Liver (tissue), 9 donors: ENCODE measurements around the gene PPP1R26. TPM values are rescaled to one million over a fixed set of nuclear protein-coding genes. Genes with fewer than 3 reads are reported as not detected.
"Not testable (repeated sequence)": the region's sequence is repeated elsewhere in the genome, so short reads cannot be mapped to it uniquely, and the experiment has no call there.

Experiments used
- DNase-seq: peaks from one replicate; pipeline ENCODE4 v3.0.0-alpha.2; 2017; ENCODE audit warnings: low spot score
- H3K27ac ChIP-seq, 2 donors: one replicate each; pipeline ENCODE4 v1.7.0; 2013; ENCODE audit warnings: inconsistent platforms in 2 of 2, low read length in 2 of 2, control low read depth in 1 of 2, low read depth in 1 of 2, mild to moderate bottlenecking in 1 of 2
- H3K27me3 ChIP-seq, 4 donors: one replicate each; pipeline versions ENCODE4 v1.6.1 to v1.7.0; 2013; ENCODE audit warnings: low read length in 3 of 4, inconsistent platforms in 1 of 4, mild to moderate bottlenecking in 1 of 4, moderate library complexity in 1 of 4; ENCODE audit not compliant: control insufficient read depth in 4 of 4, insufficient read depth in 4 of 4
- H3K36me3 ChIP-seq, 4 donors: one replicate each; pipeline versions ENCODE4 v1.6.1 to v1.7.0; 2013; ENCODE audit warnings: low read length in 3 of 4, mild to moderate bottlenecking in 3 of 4, low read depth in 1 of 4, moderate library complexity in 1 of 4; ENCODE audit not compliant: control insufficient read depth in 4 of 4, insufficient read depth in 3 of 4
- H3K4me1 ChIP-seq, 4 donors: one replicate each; pipeline versions ENCODE4 v1.6.1 to v1.7.0; 2013; ENCODE audit warnings: low read length in 3 of 4, mild to moderate bottlenecking in 3 of 4, moderate library complexity in 1 of 4; ENCODE audit not compliant: control insufficient read depth in 4 of 4, insufficient read depth in 4 of 4
- H3K4me3 ChIP-seq, 3 donors: one replicate each; pipeline versions ENCODE4 v1.6.1 to v1.7.0; 2013; ENCODE audit warnings: low read length in 3 of 3, control low read depth in 1 of 3, low read depth in 1 of 3, mild to moderate bottlenecking in 1 of 3
- H3K9ac ChIP-seq, 2 donors: one replicate each; pipeline ENCODE4 v1.7.0; 2013; ENCODE audit warnings: low read length in 2 of 2, mild to moderate bottlenecking in 2 of 2, moderate library complexity in 2 of 2, control low read depth in 1 of 2, low read depth in 1 of 2
- H3K9me3 ChIP-seq, 4 donors: one replicate each; pipeline versions ENCODE4 v1.6.1 to v1.7.0; 2013; ENCODE audit warnings: low read length in 3 of 4; ENCODE audit not compliant: control insufficient read depth in 4 of 4
- CTCF ChIP-seq: fragments of 150-350 bp; IDR thresholded peaks from 2 replicates; pipeline ENCODE4 v1.5.1; 2017; ENCODE audit warnings: improper control_type of control experiment, low read depth, low read length; ENCODE audit not compliant: missing input control
- EGR1 ChIP-seq, 2 donors: IDR thresholded peaks; 2 replicates each; pipeline ENCODE4 v1.6.1; 2016 to 2018; ENCODE audit warnings: antibody characterized with exemption in 2 of 2, low read depth in 2 of 2
- FOXA1 ChIP-seq: IDR thresholded peaks from 2 replicates; pipeline ENCODE4 v1.6.1; 2016; ENCODE audit warnings: antibody characterized with exemption
- FOXA2 ChIP-seq: IDR thresholded peaks from 2 replicates; pipeline ENCODE4 v1.6.1; 2016; ENCODE audit warnings: antibody characterized with exemption
- GABPA ChIP-seq, 2 donors: IDR thresholded peaks in 1 of 2; conservative IDR thresholded peaks in 1 of 2; 2 replicates each; pipeline ENCODE4 v1.6.1; 2016; ENCODE audit warnings: antibody characterized with exemption in 2 of 2, mild to moderate bottlenecking in 1 of 2, moderate library complexity in 1 of 2
- HNF4G ChIP-seq: IDR thresholded peaks from 2 replicates; pipeline ENCODE4 v1.6.1; 2016; ENCODE audit warnings: antibody characterized with exemption
- JUND ChIP-seq, 2 donors: IDR thresholded peaks; 2 replicates each; pipeline ENCODE4 v1.6.1; 2016; ENCODE audit warnings: antibody characterized with exemption in 2 of 2
- MAX ChIP-seq: IDR thresholded peaks from 2 replicates; pipeline ENCODE4 v1.6.1; 2016; ENCODE audit warnings: antibody characterized with exemption
- NR2F2 ChIP-seq: IDR thresholded peaks from 2 replicates; pipeline ENCODE4 v1.6.1; 2016; ENCODE audit warnings: antibody characterized with exemption
- RXRA ChIP-seq, 2 donors: IDR thresholded peaks; 2 replicates each; pipeline ENCODE4 v1.6.1; 2017 to 2018; ENCODE audit warnings: antibody characterized with exemption in 2 of 2, mild to moderate bottlenecking in 1 of 2
- SP1 ChIP-seq: IDR thresholded peaks from 2 replicates; pipeline ENCODE4 v1.6.1; 2018; ENCODE audit warnings: antibody characterized with exemption, mild to moderate bottlenecking
- TAF1 ChIP-seq: conservative IDR thresholded peaks from 2 replicates; pipeline ENCODE4 v1.6.1; 2016; ENCODE audit warnings: antibody characterized with exemption, mild to moderate bottlenecking
- ZBTB33 ChIP-seq: IDR thresholded peaks from 2 replicates; pipeline ENCODE4 v1.6.1; 2016; ENCODE audit warnings: antibody characterized with exemption
- WGBS: extraction: QIAGEN DNeasy Blood & Tissue Kit; methylation state at CpG from one replicate; pipeline ENCODE4 v1.1.7; 2013; 5-methylcytosine and 5-hydroxymethylcytosine counted together
- polyA plus RNA-seq, 2 donors: library from polyadenylated mRNA; stranded (reverse) in 1 of 2; unstranded in 1 of 2; fragments of 200-250 nt in 1 of 2; fragments of >200 nt in 1 of 2; fragmentation: Nextera tagmentation in 1 of 2; extraction: Ambion mirVana in 1 of 2; gene quantifications; one replicate each; pipeline versions ENCODE4 v1.2.1 to v1.2.3, GENCODE V29; 2013 to 2015
- total RNA-seq, 2 donors: library from RNA; depleted of rRNA; stranded (reverse); fragments of >200 nt; gene quantifications; one replicate each; pipeline ENCODE4 v1.2.3, GENCODE V29; 2014
- TF ChIP-seq, protein P1 (sequence below): IDR thresholded peaks from 2 replicates; pipeline ENCODE4 v1.6.1; 2016; ENCODE audit warnings: antibody characterized with exemption
- TF ChIP-seq, protein P2 (sequence below): IDR thresholded peaks from 2 replicates; pipeline ENCODE4 v1.6.1; 2016; ENCODE audit warnings: antibody characterized with exemption, mild to moderate bottlenecking
- donor health status: healthy.
- donor health status: healthy.
- donor health status: healthy.
- donor health status: healthy.
- donor health status: healthy.

Gene PPP1R26
- total and polyA plus RNA-seq, 4 donors: 1.5 to 9.5 (median 4.2) TPM

DNA sequence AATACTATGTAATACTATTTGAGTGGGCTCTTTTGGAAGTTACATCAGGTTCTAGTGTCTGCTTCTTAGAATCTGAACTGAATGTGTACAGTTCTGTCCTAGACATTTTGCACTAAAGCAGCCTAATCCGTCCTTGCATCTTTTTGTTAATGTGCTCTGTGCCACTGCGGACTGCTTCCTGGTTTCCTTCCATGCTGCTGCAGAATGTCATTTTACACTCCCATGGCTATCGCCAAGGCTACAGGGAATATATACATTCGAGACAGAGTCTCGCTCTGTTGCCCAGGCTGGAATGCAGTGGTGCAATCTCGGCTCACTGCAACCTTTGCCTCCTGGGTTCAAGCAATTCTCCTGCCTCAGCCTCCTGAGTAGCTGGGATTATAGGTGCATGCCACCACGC, 27.7 kb upstream of the PPP1R26 start:
- WGBS: 92% methylated on average over 7 of the region's 7 CpGs
- H3K9ac ChIP-seq, H3K36me3 ChIP-seq, DNase-seq, H3K9me3 ChIP-seq, H3K27me3 ChIP-seq, H3K4me3 ChIP-seq, H3K27ac ChIP-seq, H3K4me1 ChIP-seq: not testable (repeated sequence)

- DNase-seq: no peak
- Histone ChIP-seq H3K27ac (no peak overlapping the region), H3K4me1 (no peaks in the 10 kb centered on the region), H3K36me3 (no peaks in the 10 kb centered on the region), H3K9me3 (peaks cover 0 to 2% (median 0%) of the 10 kb centered on the region in 4 donors), H3K9ac (no peak overlapping the region), H3K27me3 (no peaks in the 10 kb centered on the region), H3K4me3 (no peak overlapping the region)
- TF ChIP-seq NR2F2: no peak
- TF ChIP-seq HNF4G: no peak
- no peak for TF ChIP-seq GABPA (IDR thresholded peaks at IDR 0.05 in 1 of 2, conservative IDR thresholded peaks at IDR 0.05 in 1 of 2)
- no peak for TF ChIP-seq ZBTB33
- TF ChIP-seq MAX: no peak
- no peak for TF ChIP-seq FOXA1
- TF ChIP-seq, protein P1, sequence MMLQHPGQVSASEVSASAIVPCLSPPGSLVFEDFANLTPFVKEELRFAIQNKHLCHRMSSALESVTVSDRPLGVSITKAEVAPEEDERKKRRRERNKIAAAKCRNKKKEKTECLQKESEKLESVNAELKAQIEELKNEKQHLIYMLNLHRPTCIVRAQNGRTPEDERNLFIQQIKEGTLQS: no peak
- TF ChIP-seq JUND (IDR thresholded peaks at IDR 0.05): no peak
- TF ChIP-seq, protein P2, sequence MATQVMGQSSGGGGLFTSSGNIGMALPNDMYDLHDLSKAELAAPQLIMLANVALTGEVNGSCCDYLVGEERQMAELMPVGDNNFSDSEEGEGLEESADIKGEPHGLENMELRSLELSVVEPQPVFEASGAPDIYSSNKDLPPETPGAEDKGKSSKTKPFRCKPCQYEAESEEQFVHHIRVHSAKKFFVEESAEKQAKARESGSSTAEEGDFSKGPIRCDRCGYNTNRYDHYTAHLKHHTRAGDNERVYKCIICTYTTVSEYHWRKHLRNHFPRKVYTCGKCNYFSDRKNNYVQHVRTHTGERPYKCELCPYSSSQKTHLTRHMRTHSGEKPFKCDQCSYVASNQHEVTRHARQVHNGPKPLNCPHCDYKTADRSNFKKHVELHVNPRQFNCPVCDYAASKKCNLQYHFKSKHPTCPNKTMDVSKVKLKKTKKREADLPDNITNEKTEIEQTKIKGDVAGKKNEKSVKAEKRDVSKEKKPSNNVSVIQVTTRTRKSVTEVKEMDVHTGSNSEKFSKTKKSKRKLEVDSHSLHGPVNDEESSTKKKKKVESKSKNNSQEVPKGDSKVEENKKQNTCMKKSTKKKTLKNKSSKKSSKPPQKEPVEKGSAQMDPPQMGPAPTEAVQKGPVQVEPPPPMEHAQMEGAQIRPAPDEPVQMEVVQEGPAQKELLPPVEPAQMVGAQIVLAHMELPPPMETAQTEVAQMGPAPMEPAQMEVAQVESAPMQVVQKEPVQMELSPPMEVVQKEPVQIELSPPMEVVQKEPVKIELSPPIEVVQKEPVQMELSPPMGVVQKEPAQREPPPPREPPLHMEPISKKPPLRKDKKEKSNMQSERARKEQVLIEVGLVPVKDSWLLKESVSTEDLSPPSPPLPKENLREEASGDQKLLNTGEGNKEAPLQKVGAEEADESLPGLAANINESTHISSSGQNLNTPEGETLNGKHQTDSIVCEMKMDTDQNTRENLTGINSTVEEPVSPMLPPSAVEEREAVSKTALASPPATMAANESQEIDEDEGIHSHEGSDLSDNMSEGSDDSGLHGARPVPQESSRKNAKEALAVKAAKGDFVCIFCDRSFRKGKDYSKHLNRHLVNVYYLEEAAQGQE: no peak
- no peak for TF ChIP-seq CTCF
- TF ChIP-seq FOXA2: no peak
- no peak for TF ChIP-seq EGR1 (IDR thresholded peaks at IDR 0.05; ENCODE audit: low read depth in 2 of 2)
- no peak for TF ChIP-seq TAF1
- TF ChIP-seq RXRA (IDR thresholded peaks at IDR 0.05): no peak
- no peak for TF ChIP-seq SP1
- WGBS: 86% methylated on average over 5 of the region's 5 CpGs
Observed at GRCh38 chr9:135454737-135455136, 24.8 kb upstream of the PPP1R26 start.
